H9 (cell line): ENCODE results near the gene FBXO24. TPM values are rescaled to one million over a fixed set of nuclear protein-coding genes. Genes with fewer than 3 reads are reported as not detected.
A peak's percentile ranks its signal among the peaks of the same experiment; 100 is the strongest.

Source experiments
- DNase-seq: peaks from one replicate; pipeline ENCODE4 v3.0.0-alpha.2; 2017
- H2AFZ ChIP-seq: one replicate; pipeline ENCODE4 v1.6.1; 2013; ENCODE audit warnings: mild to moderate bottlenecking, low read length, control low read depth, moderate library complexity
- H2AK5ac ChIP-seq: 2 replicates; pipeline ENCODE4 v1.6.1; 2013; ENCODE audit warnings: low read length, control low read depth, mixed read lengths; ENCODE audit not compliant: insufficient read length
- H2BK120ac ChIP-seq: one replicate; pipeline ENCODE4 v1.6.1; 2013; ENCODE audit warnings: low read depth, mild to moderate bottlenecking, low read length, control low read depth, inconsistent platforms; ENCODE audit not compliant: poor library complexity, severe bottlenecking
- H2BK12ac ChIP-seq: 2 replicates; pipeline ENCODE4 v1.6.1; 2013; ENCODE audit warnings: low read length, control low read depth, mixed read lengths, low read depth; ENCODE audit not compliant: insufficient read length
- H2BK15ac ChIP-seq: 2 replicates; pipeline ENCODE4 v1.6.1; 2013; ENCODE audit warnings: low read depth, low read length, control low read depth
- H2BK20ac ChIP-seq: one replicate; pipeline ENCODE4 v1.6.1; 2013; ENCODE audit warnings: low read depth, mild to moderate bottlenecking, low read length, control low read depth, inconsistent platforms; ENCODE audit not compliant: poor library complexity, severe bottlenecking
- H2BK5ac ChIP-seq: 2 replicates; pipeline ENCODE4 v1.6.1; 2013; ENCODE audit warnings: low read length, control low read depth, mixed read lengths; ENCODE audit not compliant: insufficient read length
- H3K14ac ChIP-seq: 2 replicates; pipeline ENCODE4 v1.6.1; 2013; ENCODE audit warnings: low read length, control low read depth; ENCODE audit not compliant: insufficient read depth
- H3K18ac ChIP-seq: 2 replicates; pipeline ENCODE4 v1.6.1; 2013; ENCODE audit warnings: low read depth, mild to moderate bottlenecking, mixed read lengths, low read length, control low read depth; ENCODE audit not compliant: insufficient read length
- H3K23ac ChIP-seq: 2 replicates; pipeline ENCODE4 v1.6.1; 2013; ENCODE audit warnings: low read length, control low read depth, mixed read lengths, low read depth; ENCODE audit not compliant: insufficient read length
- H3K23me2 ChIP-seq: 2 replicates; pipeline ENCODE4 v1.6.1; 2013; ENCODE audit warnings: low read depth, mild to moderate bottlenecking, mixed read lengths, low read length, control low read depth; ENCODE audit not compliant: insufficient read length, poor library complexity, severe bottlenecking
- H3K27ac ChIP-seq: 2 replicates; pipeline ENCODE4 v1.5.1; 2013; ENCODE audit warnings: low read length, control low read depth, mixed read lengths, low read depth; ENCODE audit not compliant: insufficient read length
- H3K27me3 ChIP-seq: 2 replicates; pipeline ENCODE4 v1.6.1; 2013; ENCODE audit warnings: low read length, control low read depth, inconsistent platforms; ENCODE audit not compliant: insufficient read depth
- H3K4ac ChIP-seq: 2 replicates; pipeline ENCODE4 v1.6.1; 2013; ENCODE audit warnings: low read depth, mild to moderate bottlenecking, control low read depth, inconsistent platforms, low read length, moderate library complexity
- H3K4me1 ChIP-seq: 2 replicates; pipeline ENCODE4 v1.6.1; 2013; ENCODE audit warnings: low read length, control low read depth, inconsistent platforms; ENCODE audit not compliant: insufficient read depth
- H3K4me2 ChIP-seq: 2 replicates; pipeline ENCODE4 v1.6.1; 2013; ENCODE audit warnings: low read length, control low read depth, mixed read lengths; ENCODE audit not compliant: insufficient read length, insufficient read depth
- H3K56ac ChIP-seq: 2 replicates; pipeline ENCODE4 v1.6.1; 2013; ENCODE audit warnings: low read depth, mild to moderate bottlenecking, mixed read lengths, low read length, control low read depth; ENCODE audit not compliant: insufficient read length
- H3K79me1 ChIP-seq: 2 replicates; pipeline ENCODE4 v1.6.1; 2013; ENCODE audit warnings: low read depth, mild to moderate bottlenecking, moderate library complexity, low read length, control low read depth, inconsistent platforms; ENCODE audit not compliant: insufficient read depth, poor library complexity, severe bottlenecking
- H3K79me2 ChIP-seq: 2 replicates; pipeline ENCODE4 v1.6.1; 2013; ENCODE audit warnings: low read length, control low read depth, inconsistent platforms; ENCODE audit not compliant: insufficient read depth
- H3K9ac ChIP-seq: 2 replicates; pipeline ENCODE4 v1.6.1; 2013; ENCODE audit warnings: low read length, control low read depth, mixed read lengths; ENCODE audit not compliant: insufficient read length; ENCODE audit errors: extremely low read depth
- H3K9me3 ChIP-seq: one replicate; pipeline ENCODE4 v1.6.1; 2013; ENCODE audit warnings: low read depth, low read length, inconsistent platforms; ENCODE audit not compliant: control insufficient read depth
- H3T11ph ChIP-seq: one replicate; pipeline ENCODE4 v1.6.1; 2013; ENCODE audit warnings: mild to moderate bottlenecking, low read length, control low read depth, inconsistent platforms
- H4K20me1 ChIP-seq: one replicate; pipeline ENCODE4 v1.6.1; 2013; ENCODE audit not compliant: control insufficient read depth, insufficient read length, insufficient read depth
- H4K5ac ChIP-seq: 2 replicates; pipeline ENCODE4 v1.6.1; 2013; ENCODE audit warnings: low read depth, mild to moderate bottlenecking, mixed read lengths, low read length, control low read depth; ENCODE audit not compliant: insufficient read length
- H4K8ac ChIP-seq: replicated peaks from 2 replicates; pipeline ENCODE4 v1.6.1; 2013; ENCODE audit warnings: low read length, control low read depth, mixed read lengths, low read depth; ENCODE audit not compliant: insufficient read length
- H4K91ac ChIP-seq: 2 replicates; pipeline ENCODE4 v1.6.1; 2013; ENCODE audit warnings: low read depth, mild to moderate bottlenecking, moderate library complexity, mixed read lengths, low read length, control low read depth; ENCODE audit not compliant: insufficient read length
- H3K27ac Mint-ChIP-seq, 3 experiments: 2 replicates in 2 of 3; 3 replicates in 1 of 3; pipeline ENCODE4 v1.8.0; 2020 to 2021; ENCODE audit warnings: mixed read lengths in 3 of 3, mild to moderate bottlenecking in 1 of 3, moderate library complexity in 1 of 3
- H3K27me3 Mint-ChIP-seq: 2 replicates; pipeline ENCODE4 v1.8.0; 2021; ENCODE audit warnings: low read depth, mild to moderate bottlenecking, moderate library complexity, mixed read lengths
- H3K36me3 Mint-ChIP-seq, 3 experiments: 2 replicates in 2 of 3; 3 replicates in 1 of 3; pipeline ENCODE4 v1.8.0; 2020 to 2021; ENCODE audit warnings: low read depth in 3 of 3, mixed read lengths in 3 of 3; ENCODE audit not compliant: insufficient read depth in 1 of 3
- H3K4me1 Mint-ChIP-seq, 2 experiments: 2 replicates each; pipeline ENCODE4 v1.8.0; 2020; ENCODE audit warnings: mixed read lengths in 2 of 2
- H3K4me3 Mint-ChIP-seq, 2 experiments: 2 replicates in 1 of 2; 3 replicates in 1 of 2; pipeline ENCODE4 v1.8.0; 2020 to 2021; ENCODE audit warnings: mild to moderate bottlenecking in 2 of 2, mixed read lengths in 2 of 2, moderate library complexity in 1 of 2
- H3K9me3 Mint-ChIP-seq, 2 experiments: 2 replicates in 1 of 2; 3 replicates in 1 of 2; pipeline ENCODE4 v1.8.0; 2020; ENCODE audit warnings: mild to moderate bottlenecking in 2 of 2, mixed read lengths in 2 of 2, moderate library complexity in 1 of 2
- CTCF ChIP-seq: fragments of 200-600 bp; sonication (generic); conservative IDR thresholded peaks from 3 replicates; pipeline ENCODE4 v1.8.0; 2021; ENCODE audit warnings: antibody characterized with exemption, mild to moderate bottlenecking
- WGBS: extraction: QIAGEN DNeasy Blood & Tissue Kit; methylation state at CpG from one replicate; pipeline ENCODE4 v1.1.7; 2013; ENCODE audit warnings: missing lambda C conversion rate, low lambda C conversion rate, mixed read lengths; ENCODE audit not compliant: insufficient read length; ENCODE audit errors: extremely low coverage; 5-methylcytosine and 5-hydroxymethylcytosine counted together
- total RNA-seq: library from RNA; stranded (reverse); gene quantifications from 2 replicates; pipeline ENCODE4 v1.2.1, GENCODE V29; 2021

FBXO24 gene
- total RNA-seq, 1 experiment from 2014 or later = 0.85 TPM

- H2BK15ac ChIP-seq = no peak overlapping the region
- H4K20me1 ChIP-seq = no peaks in the 10 kb centered on the region
- H2AFZ ChIP-seq = no peak overlapping the region
- no peak overlapping the region for H4K91ac ChIP-seq
- peak; percentile 84 for DNase-seq
- no peak overlapping the region for H2BK20ac ChIP-seq
- peak overlapping the region; percentile 6 for H3K18ac ChIP-seq
- no peak overlapping the region for H2BK12ac ChIP-seq
- TF ChIP-seq CTCF = no peak
- no peak overlapping the region for H3K27ac ChIP-seq
- H3K4me3 Mint-ChIP-seq = peak overlapping the region; percentile 90 to 98
- no peak overlapping the region for H3K56ac ChIP-seq
- peaks cover 7% of the 10 kb centered on the region; the same call in 1 of the 2 replicates for H3K4me1 ChIP-seq
- no peaks in the 10 kb centered on the region for H3K79me2 ChIP-seq
- peak overlapping the region; percentile 78 for H3K4me2 ChIP-seq
- peaks cover 13% of the 10 kb centered on the region for H3K27me3 Mint-ChIP-seq
- H3K4ac ChIP-seq = no peak overlapping the region
- peak overlapping the region; percentile 97 to 99 (median 99) for H3K27ac Mint-ChIP-seq
- H3K4me1 Mint-ChIP-seq = peaks cover 31 to 38% of the 10 kb centered on the region in 2 experiments
- H3K23ac ChIP-seq = no peak overlapping the region
- H2AK5ac ChIP-seq = no peak overlapping the region
- H4K8ac ChIP-seq = no peak overlapping the region
- peak overlapping the region; percentile 31 for H3K9ac ChIP-seq
- peaks cover 8% of the 10 kb centered on the region for H3K23me2 ChIP-seq
- no peak overlapping the region for H3T11ph ChIP-seq
- no peak overlapping the region for H4K5ac ChIP-seq
- WGBS = no CpG with 5 or more reads among the region's 20 CpGs
- no peaks in the 10 kb centered on the region for H3K79me1 ChIP-seq
- H3K14ac ChIP-seq = peak overlapping the region; percentile 2; the same call in 1 of the 2 replicates
- no peaks in the 10 kb centered on the region for H3K9me3 ChIP-seq
- no peak overlapping the region for H2BK120ac ChIP-seq
- no peak overlapping the region for H2BK5ac ChIP-seq
- peaks cover 3 to 9% (median 4%) of the 10 kb centered on the region in 3 experiments; a peak in 2 of 7 replicates for H3K36me3 Mint-ChIP-seq
- H3K27me3 ChIP-seq = no peaks in the 10 kb centered on the region
- H3K9me3 Mint-ChIP-seq = no peaks in the 10 kb centered on the region
Measured at GRCh38 chr7:100584683-100585510, 1.2 kb upstream of the FBXO24 start.
